Ovary (tissue), 9 donors: ENCODE data around the gene ZNF277. TPM values are rescaled to one million over a fixed set of nuclear protein-coding genes. Genes with fewer than 3 reads are reported as not detected.

Source experiments
- DNase-seq, 5 donors: peaks; one replicate each; pipeline ENCODE4 v3.0.0-alpha.2; 2019 to 2020
- H3K27ac ChIP-seq, 2 donors: fragments of 200-600 bp; one replicate each; pipeline versions ENCODE4 v1.5.1 to v1.8.0; 2019 to 2022
- H3K27me3 ChIP-seq: fragments of 200-600 bp; one replicate; pipeline ENCODE4 v1.8.0; 2022
- H3K36me3 ChIP-seq: fragments of 200-600 bp; sonication (generic); one replicate; pipeline ENCODE4 v1.5.1; 2019
- H3K4me1 ChIP-seq: one replicate; pipeline ENCODE4 v1.8.1; 2013; ENCODE audit warnings: mild to moderate bottlenecking, moderate library complexity; ENCODE audit not compliant: insufficient read depth
- H3K4me3 ChIP-seq: fragments of 200-600 bp; sonication (generic); one replicate; pipeline ENCODE4 v1.5.1; 2017
- H3K9me3 ChIP-seq, 2 donors: fragments of 200-600 bp in 1 of 2; sonication (generic) in 1 of 2; one replicate each; pipeline versions ENCODE4 v1.5.1 to v1.8.1; 2013 to 2019; ENCODE audit warnings: mild to moderate bottlenecking in 1 of 2, moderate library complexity in 1 of 2
- EP300 ChIP-seq: sonication (generic); formaldehyde crosslinking; IDR thresholded peaks from one replicate; pipeline ENCODE4 v1.6.1; 2017; ENCODE audit warnings: antibody characterized with exemption
- POLR2A ChIP-seq: fragments of 450-650 bp; IDR thresholded peaks from one replicate; pipeline ENCODE4 v1.6.1; 2017; ENCODE audit warnings: antibody characterized with exemption, mild to moderate bottlenecking, moderate library complexity
- WGBS, 3 donors: extraction: QIAGEN DNeasy Blood & Tissue Kit in 1 of 3; methylation state at CpG; one replicate each; pipeline versions ENCODE4 v1.1.5 to v1.1.7; 2013 to 2017; 5-methylcytosine and 5-hydroxymethylcytosine counted together
- intact Hi-C, 4 donors: fragments of 100-400 bp; cut with DNase I; formaldehyde crosslinking; loops; one replicate each; pipeline versions ENCODE4 v1.11.0 to v1.15.1; 2022 to 2023
- polyA plus RNA-seq, 2 donors: library from polyadenylated mRNA; stranded (reverse); fragments of 200-250 nt in 1 of 2; fragments of 350-450 nt in 1 of 2; fragmentation: Illumina TruSeq in 1 of 2; extraction: RNeasy Lipid Tissue Mini Kit (QIAGEN cat#74804) in 1 of 2; gene quantifications; one replicate each; pipeline ENCODE4 v1.2.3, GENCODE V29; 2013 to 2014
- total RNA-seq, 7 donors: library from RNA; depleted of rRNA in 2 of 7; stranded (reverse); fragments of >200 nt in 2 of 7; fragmentation: NEBNext Ultra II Directional in 3 of 7; extraction: Animal tissue kit (Norgen Biotek cat#: 25700) in 3 of 7; gene quantifications; one replicate each; pipeline versions ENCODE4 v1.1.0 to v1.2.4, GENCODE V29; 2016 to 2023
- TF ChIP-seq, protein P1 (sequence below), 3 donors: fragments of 450-650 bp in 2 of 3; fragments of 200-600 bp in 1 of 3; IDR thresholded peaks; one replicate each; pipeline versions ENCODE4 v1.5.1 to v1.8.0; 2016 to 2022; ENCODE audit warnings: antibody characterized with exemption in 3 of 3, mild to moderate bottlenecking in 1 of 3
- donor health status: DM: no; HTN: no; CAD: no; lungs with moderate emphysema.
- donor health status: DM: no; HTN: no; CAD: no.
- donor health status: Bipolar disorder and iron deficiency.
- donor health status: DM: yes; HTN: yes; CAD: no.
- donor health status: DM: no; HTN: no; CAD: no.
- donor health status: DM: yes; HTN: yes; CAD: no.

The ZNF277 gene
- total and polyA plus RNA-seq, 9 donors, result 16.4 to 27.3 (median 21.2) TPM

DNA sequence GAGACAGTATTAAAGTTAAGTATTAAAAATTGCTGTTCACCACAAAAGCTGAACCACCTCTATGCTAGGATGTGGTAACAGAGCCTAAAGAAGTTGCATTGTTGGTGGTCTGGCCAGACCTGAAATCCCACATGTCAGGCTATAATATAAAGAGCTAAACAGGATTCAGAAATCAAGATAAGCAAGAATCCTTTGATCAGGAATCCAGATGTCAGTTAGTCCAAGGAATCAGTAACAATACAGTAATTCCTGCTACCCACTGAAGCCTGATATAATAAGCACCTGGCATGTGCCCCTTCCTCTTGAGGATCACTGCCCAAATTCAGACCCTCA lies 48.9 kb downstream of the ZNF277 start:
- intact Hi-C loops, result no loop called here
- no peak for DNase-seq

DNA sequence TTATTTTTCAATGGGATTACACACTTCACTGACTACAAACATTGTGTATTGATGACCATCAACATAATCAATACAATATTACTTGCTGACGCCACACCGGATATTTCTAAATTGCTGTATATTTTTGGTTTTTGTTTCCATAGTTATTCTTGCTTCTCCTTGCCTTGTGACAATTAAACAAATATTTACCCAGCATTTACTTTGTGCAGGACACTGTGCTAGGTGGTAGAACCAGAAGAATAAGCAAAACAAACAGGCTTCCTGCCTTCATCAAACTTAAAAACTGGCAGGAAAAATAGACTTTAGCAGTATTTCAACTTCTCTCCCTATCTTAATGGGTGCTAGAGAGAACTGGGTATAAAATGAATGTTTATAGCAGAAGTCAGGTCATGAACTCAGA lies 50.6 kb downstream of the ZNF277 start:
- 96 to 97% (median 96%) methylated on average over 2 of the region's 2 CpGs for WGBS, 3 donors
- no peak overlapping the region for H3K27ac ChIP-seq
- H3K4me3 ChIP-seq, result no peak overlapping the region
- no peaks in the 10 kb centered on the region for H3K9me3 ChIP-seq
- intact Hi-C loops, result no loop called here
- H3K4me1 ChIP-seq, result no peaks in the 10 kb centered on the region
- H3K36me3 ChIP-seq, result no peaks in the 10 kb centered on the region
- H3K27me3 ChIP-seq, result no peaks in the 10 kb centered on the region
- no peak for DNase-seq
- no peak for TF ChIP-seq EP300

More for the DNA sequence above, 48.9 kb downstream of the ZNF277 start:
- Histone ChIP-seq H3K9me3 (no peaks in the 10 kb centered on the region), H3K4me1 (no peaks in the 10 kb centered on the region), H3K27me3 (no peaks in the 10 kb centered on the region), H3K36me3 (no peaks in the 10 kb centered on the region), H3K4me3 (no peak overlapping the region), H3K27ac (no peak overlapping the region)
- no peak for TF ChIP-seq POLR2A
- TF ChIP-seq EP300, result no peak
- TF ChIP-seq, protein P1, sequence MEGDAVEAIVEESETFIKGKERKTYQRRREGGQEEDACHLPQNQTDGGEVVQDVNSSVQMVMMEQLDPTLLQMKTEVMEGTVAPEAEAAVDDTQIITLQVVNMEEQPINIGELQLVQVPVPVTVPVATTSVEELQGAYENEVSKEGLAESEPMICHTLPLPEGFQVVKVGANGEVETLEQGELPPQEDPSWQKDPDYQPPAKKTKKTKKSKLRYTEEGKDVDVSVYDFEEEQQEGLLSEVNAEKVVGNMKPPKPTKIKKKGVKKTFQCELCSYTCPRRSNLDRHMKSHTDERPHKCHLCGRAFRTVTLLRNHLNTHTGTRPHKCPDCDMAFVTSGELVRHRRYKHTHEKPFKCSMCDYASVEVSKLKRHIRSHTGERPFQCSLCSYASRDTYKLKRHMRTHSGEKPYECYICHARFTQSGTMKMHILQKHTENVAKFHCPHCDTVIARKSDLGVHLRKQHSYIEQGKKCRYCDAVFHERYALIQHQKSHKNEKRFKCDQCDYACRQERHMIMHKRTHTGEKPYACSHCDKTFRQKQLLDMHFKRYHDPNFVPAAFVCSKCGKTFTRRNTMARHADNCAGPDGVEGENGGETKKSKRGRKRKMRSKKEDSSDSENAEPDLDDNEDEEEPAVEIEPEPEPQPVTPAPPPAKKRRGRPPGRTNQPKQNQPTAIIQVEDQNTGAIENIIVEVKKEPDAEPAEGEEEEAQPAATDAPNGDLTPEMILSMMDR (IDR thresholded peaks at IDR 0.05), result no peak

DNA sequence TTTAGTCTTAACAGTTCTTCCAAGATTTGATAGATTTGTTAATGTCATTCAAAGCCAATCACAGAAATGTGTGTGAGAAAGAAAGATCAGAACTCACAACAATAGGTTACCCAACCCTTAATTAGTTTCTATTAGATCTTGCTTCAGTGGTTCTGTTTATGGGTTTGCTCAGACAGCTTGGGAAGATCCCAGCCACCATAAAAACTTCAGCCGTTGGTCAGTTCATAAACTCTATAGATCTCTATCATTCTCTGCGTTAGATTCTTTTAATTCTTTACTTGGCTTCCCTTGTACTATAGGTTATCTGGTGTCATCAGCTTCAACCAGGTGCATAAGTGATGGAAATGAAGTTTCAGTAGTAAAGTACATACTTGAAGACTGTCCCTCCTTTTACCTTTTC lies 54.4 kb downstream of the ZNF277 start:
- WGBS, 3 donors, result 94 to 96% (median 95%) methylated on average over 2 of the region's 2 CpGs
- TF ChIP-seq EP300 (no peak), POLR2A (no peak)
- TF ChIP-seq, protein P1 (IDR thresholded peaks at IDR 0.05), result no peak

DNA sequence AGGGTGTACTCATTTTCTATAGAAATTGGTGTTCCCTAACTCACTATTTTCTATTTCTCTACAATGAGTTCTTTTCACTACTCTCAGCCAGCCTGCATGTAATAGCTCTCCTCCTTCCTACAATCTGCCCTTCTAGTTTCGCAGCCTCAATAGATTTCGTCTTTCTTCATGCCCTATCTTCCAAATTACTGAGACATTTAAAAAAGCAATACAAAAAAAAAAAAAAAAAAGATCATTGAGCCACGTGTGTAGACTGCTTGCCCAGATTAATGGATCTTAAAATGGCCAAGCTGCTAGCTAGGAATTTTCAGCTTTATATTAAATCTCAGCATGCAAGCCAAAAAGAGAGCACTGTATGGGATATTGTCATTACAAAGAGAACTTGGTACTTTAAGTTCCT lies 55.5 kb downstream of the ZNF277 start:
- intact Hi-C loops, result no loop called here
- Histone ChIP-seq H3K4me3 (no peak overlapping the region), H3K9me3 (no peaks in the 10 kb centered on the region), H3K27ac (no peak overlapping the region), H3K4me1 (peaks cover 3% of the 10 kb centered on the region), H3K27me3 (no peaks in the 10 kb centered on the region), H3K36me3 (no peaks in the 10 kb centered on the region)
- DNase-seq, result no peak
- WGBS, 3 donors, result 59 to 70% (median 64%) methylated on average over 3 of the region's 3 CpGs
- TF ChIP-seq, protein P1 (IDR thresholded peaks at IDR 0.05), result no peak
- TF ChIP-seq POLR2A, result no peak
- TF ChIP-seq EP300, result no peak

More for the DNA sequence above, 54.4 kb downstream of the ZNF277 start:
- DNase-seq, result no peak
- H3K4me3 ChIP-seq, result no peak overlapping the region
- H3K27ac ChIP-seq, result no peak overlapping the region
- H3K36me3 ChIP-seq, result no peaks in the 10 kb centered on the region
- no peaks in the 10 kb centered on the region for H3K9me3 ChIP-seq
- intact Hi-C loops, result no loop called here
- no peaks in the 10 kb centered on the region for H3K4me1 ChIP-seq
- no peaks in the 10 kb centered on the region for H3K27me3 ChIP-seq

DNA sequence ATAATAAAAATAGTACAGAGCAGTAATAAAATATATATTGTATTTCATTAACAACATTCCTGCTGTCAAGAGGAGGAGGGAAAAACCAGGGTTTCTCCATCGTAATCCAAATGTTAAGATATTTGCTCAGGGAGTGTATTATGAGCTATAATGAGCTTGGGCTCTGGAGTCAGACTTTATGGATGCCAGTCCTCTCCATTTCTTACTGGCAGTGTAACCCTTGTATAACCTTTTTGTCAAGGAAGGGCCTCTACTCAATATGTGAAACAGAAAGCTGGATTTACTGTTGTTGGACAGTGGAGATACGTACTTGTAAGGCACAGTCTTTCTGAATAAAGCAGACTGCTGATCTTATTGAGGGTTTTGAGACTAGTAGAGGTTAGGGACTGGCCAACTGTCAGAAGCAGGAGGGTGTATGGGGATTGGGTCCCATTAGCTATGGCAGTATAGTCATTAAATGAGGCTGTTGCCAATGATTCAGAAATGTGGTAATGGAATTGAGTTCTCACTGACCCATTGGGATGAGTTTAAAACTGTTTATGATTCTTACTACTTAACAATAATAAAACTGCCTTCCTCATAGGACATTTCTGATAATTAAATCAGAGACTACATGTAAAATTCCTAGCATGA lies 56.5 kb downstream of the ZNF277 start:
- no peak for TF ChIP-seq POLR2A
- TF ChIP-seq, protein P1 (IDR thresholded peaks at IDR 0.05), result no peak
- TF ChIP-seq EP300, result no peak
- Histone ChIP-seq H3K36me3 (no peaks in the 10 kb centered on the region), H3K9me3 (no peaks in the 10 kb centered on the region), H3K4me3 (no peak overlapping the region), H3K27ac (peak overlapping the region in 1 of 2 donors; percentile 4), H3K27me3 (no peaks in the 10 kb centered on the region), H3K4me1 (peaks cover 3% of the 10 kb centered on the region)
- no peak for DNase-seq
- intact Hi-C loops, result no loop called here
- whole genome bisulfite sequencing, 3 donors, result 35 to 40% (median 36%) methylated on average over 2 of the region's 2 CpGs
